IMR-90 (cell line): ENCODE results near the gene CLSTN1. TPM values are rescaled to one million over a fixed set of nuclear protein-coding genes. Genes with fewer than 3 reads are reported as not detected.
"Not testable (repeated sequence)": the region's sequence is repeated elsewhere in the genome, so short reads cannot be mapped to it uniquely, and the experiment has no call there.

Experiments used
- ATAC-seq: fragments of 200-7000 bp; cut with Tn5 transposase; 2 replicates; pipeline ENCODE4 v1.9.1; 2020; ENCODE audit warnings: low read depth, mild to moderate bottlenecking, moderate library complexity
- BruUV-seq: library from RNA; stranded (reverse); fragments of 400-500 nt; replicated peaks from 2 replicates; lab custom pipeline; 2021; lab: Mats Ljungman, UMichigan
- CTCF ChIA-PET: fragments of 300-600 bp; formaldehyde crosslinking; extraction: SDS; loops from one replicate; lab custom pipeline; 2021; ENCODE audit warnings: antibody characterized with exemption; lab: Yijun Ruan, JAX
- POLR2A ChIA-PET: fragments of 300-600 bp; sonication (Branson Sonifier 250); formaldehyde crosslinking; loops from one replicate; lab custom pipeline; 2022; ENCODE audit warnings: antibody characterized with exemption; ENCODE audit not compliant: unreplicated experiment; lab: Charles Lee
- DNase-seq: peaks from one replicate; pipeline ENCODE4 v3.0.0; 2013
- H2AFZ ChIP-seq: replicated peaks from 2 replicates; pipeline ENCODE3; 2013; ENCODE audit warnings: low read length, mild to moderate bottlenecking; ENCODE audit not compliant: poor library complexity
- H2AK5ac ChIP-seq: 2 replicates; pipeline ENCODE4 v1.6.1; 2013; ENCODE audit warnings: low read depth, low read length, inconsistent platforms
- H2AK9ac ChIP-seq: replicated peaks from 2 replicates; pipeline ENCODE3; 2013; ENCODE audit warnings: mild to moderate bottlenecking, low read depth, low read length, moderate library complexity; ENCODE audit not compliant: poor library complexity
- H2BK120ac ChIP-seq: 2 replicates; pipeline ENCODE4 v1.6.1; 2013; ENCODE audit warnings: low read depth, low read length, inconsistent platforms
- H2BK15ac ChIP-seq: 3 replicates; pipeline ENCODE4 v1.6.1; 2013; ENCODE audit warnings: low read depth, low read length, inconsistent platforms
- H2BK20ac ChIP-seq: 2 replicates; pipeline ENCODE4 v1.6.1; 2013; ENCODE audit warnings: low read depth, mild to moderate bottlenecking, inconsistent platforms, low read length, moderate library complexity
- H2BK5ac ChIP-seq: 2 replicates; pipeline ENCODE4 v1.6.1; 2013; ENCODE audit warnings: mild to moderate bottlenecking, low read depth, low read length, inconsistent platforms; ENCODE audit not compliant: poor library complexity, severe bottlenecking
- H3K14ac ChIP-seq: replicated peaks from 2 replicates; pipeline ENCODE4 v1.6.1; 2013; ENCODE audit warnings: low read depth, low read length, inconsistent platforms
- H3K18ac ChIP-seq: 2 replicates; pipeline ENCODE4 v1.6.1; 2013; ENCODE audit warnings: low read depth, low read length, control low read depth
- H3K23ac ChIP-seq: 2 replicates; pipeline ENCODE4 v1.6.1; 2013; ENCODE audit warnings: low read depth, low read length, inconsistent platforms
- H3K27ac ChIP-seq: 2 replicates; pipeline ENCODE4 v1.5.1; 2013; ENCODE audit warnings: mild to moderate bottlenecking, control low read depth, low read length; ENCODE audit not compliant: insufficient read depth
- H3K27me3 ChIP-seq: 2 replicates; pipeline ENCODE4 v1.6.1; 2013; ENCODE audit warnings: low read length; ENCODE audit not compliant: control insufficient read depth, insufficient read depth
- H3K36me3 ChIP-seq: 2 replicates; pipeline ENCODE4 v1.6.1; 2013; ENCODE audit warnings: low read length, mixed read lengths; ENCODE audit not compliant: control insufficient read depth, insufficient read depth
- H3K4ac ChIP-seq: 2 replicates; pipeline ENCODE4 v1.6.1; 2013; ENCODE audit warnings: low read depth, low read length, inconsistent platforms
- H3K4me1 ChIP-seq: 2 replicates; pipeline ENCODE4 v1.6.1; 2013; ENCODE audit warnings: low read length, mixed read lengths; ENCODE audit not compliant: control insufficient read depth, insufficient read depth
- H3K4me2 ChIP-seq: 2 replicates; pipeline ENCODE4 v1.6.1; 2013; ENCODE audit warnings: low read depth, mild to moderate bottlenecking, control low read depth, low read length, moderate library complexity
- H3K4me3 ChIP-seq: 2 replicates; pipeline ENCODE4 v1.5.1; 2013; ENCODE audit warnings: low read depth, mild to moderate bottlenecking, control low read depth, low read length, moderate library complexity; ENCODE audit not compliant: insufficient read depth
- H3K56ac ChIP-seq: 2 replicates; pipeline ENCODE4 v1.6.1; 2013; ENCODE audit warnings: low read length, inconsistent platforms; ENCODE audit not compliant: insufficient read depth; ENCODE audit errors: extremely low read depth
- H3K79me1 ChIP-seq, 2 experiments: 2 replicates each; pipeline ENCODE4 v1.6.1; 2013; ENCODE audit warnings: low read length in 2 of 2, inconsistent platforms in 1 of 2, low read depth in 1 of 2
- H3K9ac ChIP-seq: 2 replicates; pipeline ENCODE4 v1.6.1; 2013; ENCODE audit warnings: low read depth, low read length, control low read depth
- H3K9me1 ChIP-seq: 2 replicates; pipeline ENCODE4 v1.6.1; 2013; ENCODE audit warnings: low read length, inconsistent platforms; ENCODE audit not compliant: insufficient read depth
- H3K9me3 ChIP-seq: 2 replicates; pipeline ENCODE4 v1.6.1; 2013; ENCODE audit warnings: low read length; ENCODE audit not compliant: control insufficient read depth, insufficient read depth
- H4K20me1 ChIP-seq: 2 replicates; pipeline ENCODE4 v1.6.1; 2013; ENCODE audit warnings: low read length, inconsistent platforms; ENCODE audit not compliant: insufficient read depth
- H4K5ac ChIP-seq: 2 replicates; pipeline ENCODE4 v1.6.1; 2013; ENCODE audit warnings: mild to moderate bottlenecking, low read depth, low read length, control low read depth
- H4K8ac ChIP-seq, 2 experiments: 2 replicates each; pipeline ENCODE4 v1.6.1; 2013; ENCODE audit warnings: low read depth in 2 of 2, low read length in 2 of 2, control low read depth in 1 of 2, inconsistent platforms in 1 of 2
- H4K91ac ChIP-seq: 2 replicates; pipeline ENCODE4 v1.6.1; 2013; ENCODE audit warnings: low read depth, low read length, inconsistent platforms; ENCODE audit not compliant: insufficient read depth
- WGBS, 2 experiments: methylation state at CpG; one replicate each; pipeline versions ENCODE4 v1.1.5 to v1.1.7; 2013; ENCODE audit warnings: missing lambda C conversion rate in 2 of 2; ENCODE audit not compliant: insufficient read length in 1 of 2; ENCODE audit errors: extremely low coverage in 2 of 2; 5-methylcytosine and 5-hydroxymethylcytosine counted together
- dilution Hi-C: fragments of 300-500 bp; cut with HindIII; formaldehyde crosslinking; loops from one replicate; pipeline ENCODE4 v1.14.3; 2018; ENCODE audit warnings: low sequenced_read_pairs; ENCODE audit not compliant: unreplicated experiment
- in situ Hi-C: fragments of 300-500 bp; cut with MboI; formaldehyde crosslinking; loops from 3 replicates; pipeline ENCODE4 v1.14.3; 2019; ENCODE audit warnings: low sequenced_read_pairs, inconsistent platforms, mixed read lengths
- intact Hi-C: fragments of 100-400 bp; cut with micrococcal nuclease; formaldehyde crosslinking; loops from 2 replicates; pipeline ENCODE4 v1.10.0; 2022
- polyA plus RNA-seq, 3 experiments: library from polyadenylated mRNA; depleted of rRNA; stranded (reverse); fragments of >200 nt; gene quantifications; 2 replicates each; pipeline ENCODE4 v1.2.3, GENCODE V29; 2012; ENCODE audit warnings: low replicate concordance in 1 of 3
- total RNA-seq: library from RNA; depleted of rRNA; stranded (reverse); fragments of >200 nt; gene quantifications from 2 replicates; pipeline ENCODE4 v1.2.3, GENCODE V29; 2012

The CLSTN1 gene
- total and polyA plus RNA-seq, 2 of the 4 experiments (the other 2 are of a cell fraction): 30.1 to 72.2 TPM

GRCh38 chr1:9789700-9790099, 34.1 kb downstream of the CLSTN1 start:
- H3K4ac ChIP-seq, H2AK9ac ChIP-seq, H2BK120ac ChIP-seq, H3K9me3 ChIP-seq, H3K9ac ChIP-seq, ATAC-seq, CTCF ChIA-PET, intact Hi-C loops, POLR2A ChIA-PET, BruUV-seq, H3K14ac ChIP-seq, H4K5ac ChIP-seq, H2AK5ac ChIP-seq, H3K23ac ChIP-seq, H2BK15ac ChIP-seq, H4K8ac ChIP-seq, H2BK5ac ChIP-seq, H4K91ac ChIP-seq, H3K4me2 ChIP-seq, DNase-seq, H3K56ac ChIP-seq, H3K27ac ChIP-seq, H3K4me3 ChIP-seq, H2AFZ ChIP-seq, H3K36me3 ChIP-seq, dilution Hi-C loops, H3K27me3 ChIP-seq, H3K4me1 ChIP-seq, H3K18ac ChIP-seq, H2BK20ac ChIP-seq: not testable (repeated sequence)
- peaks cover 72% of the 10 kb centered on the region for H4K20me1 ChIP-seq
- peaks cover 29 to 79% of the 10 kb centered on the region in 2 experiments for H3K79me1 ChIP-seq
- H3K9me1 ChIP-seq: peaks cover 13% of the 10 kb centered on the region
- WGBS, 2 experiments: no CpG with 5 or more reads among the region's 4 CpGs
- in situ Hi-C loops: loop anchor here (5.0 kb wide), 1 partner anchor 78 kb away; no protein-coding TSS in a partner anchor
